Caco-2 (cell line): ENCODE results near the gene MOV10L1. TPM values are rescaled to one million over a fixed set of nuclear protein-coding genes. Genes with fewer than 3 reads are reported as not detected.

Source experiments
- BruUV-seq: library from RNA; stranded (reverse); fragments of 400-500 nt; replicated peaks from 2 replicates; lab custom pipeline; 2021; lab: Mats Ljungman, UMichigan
- CTCF ChIA-PET: fragments of 300-600 bp; sonication (Branson Sonifier 250); formaldehyde crosslinking; loops from one replicate; lab custom pipeline; 2022; ENCODE audit warnings: antibody characterized with exemption; lab: Charles Lee
- POLR2A ChIA-PET: fragments of 300-600 bp; sonication (Branson Sonifier 250); formaldehyde crosslinking; loops from one replicate; lab custom pipeline; 2022; ENCODE audit warnings: antibody characterized with exemption; lab: Charles Lee
- DNase-seq, 2 experiments: peaks; one replicate each; pipeline versions ENCODE4 v3.0.0 to v3.0.0-alpha.2; 2020 to 2022
- H3K27me3 ChIP-seq: replicated peaks from 2 replicates; pipeline ENCODE4 v1.6.0; 2011; ENCODE audit warnings: low read length; ENCODE audit not compliant: control insufficient read depth, insufficient read depth
- H3K36me3 ChIP-seq: 2 replicates; pipeline ENCODE4 v1.5.1; 2011; ENCODE audit warnings: low read length; ENCODE audit not compliant: control insufficient read depth, insufficient read depth
- H3K4me1 ChIP-seq: fragments of 250-450 bp; sonication (Bioruptor Pico); 2 replicates; pipeline ENCODE4 v1.5.1; 2020; ENCODE audit warnings: mild to moderate bottlenecking
- H3K4me3 ChIP-seq: 2 replicates; pipeline ENCODE4 v1.5.1; 2011; ENCODE audit warnings: low read depth, mild to moderate bottlenecking, control low read depth, low read length
- H3K9me3 ChIP-seq: fragments of 250-450 bp; sonication (Bioruptor Pico); 2 replicates; pipeline ENCODE4 v1.5.1; 2020; ENCODE audit warnings: mild to moderate bottlenecking, moderate library complexity
- H3K27ac Mint-ChIP-seq: one replicate; pipeline ENCODE4 v1.8.0; 2022; ENCODE audit warnings: mixed read lengths; ENCODE audit not compliant: unreplicated experiment
- H3K27me3 Mint-ChIP-seq: one replicate; pipeline ENCODE4 v1.8.0; 2022; ENCODE audit warnings: mixed read lengths; ENCODE audit not compliant: insufficient read depth, unreplicated experiment
- H3K36me3 Mint-ChIP-seq: one replicate; pipeline ENCODE4 v1.8.0; 2022; ENCODE audit warnings: mild to moderate bottlenecking, mixed read lengths; ENCODE audit not compliant: insufficient read depth, unreplicated experiment
- H3K4me1 Mint-ChIP-seq: one replicate; pipeline ENCODE4 v1.8.0; 2022; ENCODE audit warnings: low read depth, mixed read lengths; ENCODE audit not compliant: unreplicated experiment
- H3K4me3 Mint-ChIP-seq: one replicate; pipeline ENCODE4 v1.8.0; 2022; ENCODE audit warnings: mild to moderate bottlenecking, moderate library complexity, mixed read lengths; ENCODE audit not compliant: unreplicated experiment
- H3K9me3 Mint-ChIP-seq: one replicate; pipeline ENCODE4 v1.8.0; 2022; ENCODE audit warnings: mixed read lengths; ENCODE audit not compliant: unreplicated experiment
- intact Hi-C: fragments of 100-400 bp; cut with micrococcal nuclease; formaldehyde crosslinking; loops from one replicate; pipeline ENCODE4 v1.10.0; 2022; ENCODE audit not compliant: unreplicated experiment
- total RNA-seq: library from RNA; stranded (reverse); gene quantifications from 2 replicates; pipeline ENCODE4 v1.2.3, GENCODE V29; 2022
- TF ChIP-seq, protein P1 (sequence below), 2 experiments: fragments of 200-600 bp in 1 of 2; IDR thresholded peaks; 1 replicate in 1 of 2; 2 replicates in 1 of 2; pipeline versions ENCODE4 v1.5.1 to v1.8.0; 2011 to 2022; ENCODE audit warnings: antibody characterized with exemption in 1 of 2, control low read depth in 1 of 2, inconsistent platforms in 1 of 2, low read depth in 1 of 2, low read length in 1 of 2, mild to moderate bottlenecking in 1 of 2, moderate library complexity in 1 of 2; ENCODE audit not compliant: insufficient read depth in 1 of 2, severe bottlenecking in 1 of 2, unreplicated experiment in 1 of 2

Gene MOV10L1
- total RNA-seq, 1 experiment from 2014 or later = not detected

DNA sequence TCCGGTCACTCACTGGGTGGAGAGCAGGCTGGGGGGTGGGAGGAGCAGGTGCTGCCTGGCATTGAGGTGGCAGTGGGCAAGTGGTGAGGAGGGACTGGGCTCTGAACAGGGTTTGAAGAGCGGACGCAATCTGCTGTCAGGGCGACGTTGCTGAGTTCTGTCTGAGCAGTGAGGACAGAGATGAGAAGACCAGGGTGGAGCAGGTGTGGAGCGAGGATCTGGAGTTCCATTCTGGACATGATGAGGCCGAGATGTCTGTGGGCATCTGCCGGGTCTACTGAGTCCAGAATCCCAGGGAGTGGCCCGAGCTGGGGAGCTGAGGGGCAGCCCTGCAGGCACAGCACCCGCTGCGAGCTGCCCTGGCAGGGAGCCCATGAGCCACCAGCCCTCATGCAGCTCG, 2.2 kb upstream of the MOV10L1 start:
- H3K27ac Mint-ChIP-seq = no peak overlapping the region
- peaks cover 23% of the 10 kb centered on the region for H3K9me3 Mint-ChIP-seq
- peaks cover 4% of the 10 kb centered on the region for H3K36me3 Mint-ChIP-seq
- TF ChIP-seq, protein P1, sequence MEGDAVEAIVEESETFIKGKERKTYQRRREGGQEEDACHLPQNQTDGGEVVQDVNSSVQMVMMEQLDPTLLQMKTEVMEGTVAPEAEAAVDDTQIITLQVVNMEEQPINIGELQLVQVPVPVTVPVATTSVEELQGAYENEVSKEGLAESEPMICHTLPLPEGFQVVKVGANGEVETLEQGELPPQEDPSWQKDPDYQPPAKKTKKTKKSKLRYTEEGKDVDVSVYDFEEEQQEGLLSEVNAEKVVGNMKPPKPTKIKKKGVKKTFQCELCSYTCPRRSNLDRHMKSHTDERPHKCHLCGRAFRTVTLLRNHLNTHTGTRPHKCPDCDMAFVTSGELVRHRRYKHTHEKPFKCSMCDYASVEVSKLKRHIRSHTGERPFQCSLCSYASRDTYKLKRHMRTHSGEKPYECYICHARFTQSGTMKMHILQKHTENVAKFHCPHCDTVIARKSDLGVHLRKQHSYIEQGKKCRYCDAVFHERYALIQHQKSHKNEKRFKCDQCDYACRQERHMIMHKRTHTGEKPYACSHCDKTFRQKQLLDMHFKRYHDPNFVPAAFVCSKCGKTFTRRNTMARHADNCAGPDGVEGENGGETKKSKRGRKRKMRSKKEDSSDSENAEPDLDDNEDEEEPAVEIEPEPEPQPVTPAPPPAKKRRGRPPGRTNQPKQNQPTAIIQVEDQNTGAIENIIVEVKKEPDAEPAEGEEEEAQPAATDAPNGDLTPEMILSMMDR (IDR thresholded peaks at IDR 0.05; ENCODE audit: insufficient read depth in 1 of 2, low read depth in 1 of 2, low read length in 1 of 2, severe bottlenecking in 1 of 2, unreplicated experiment in 1 of 2) = no peak
- no peaks in the 10 kb centered on the region for H3K27me3 ChIP-seq
- H3K4me3 ChIP-seq = no peak overlapping the region
- ChIA-PET CTCF (no interaction called here), POLR2A (no interaction called here)
- no TSS peak for BruUV-seq
- no peaks in the 10 kb centered on the region for H3K27me3 Mint-ChIP-seq
- no peaks in the 10 kb centered on the region for H3K36me3 ChIP-seq
- no peaks in the 10 kb centered on the region; the same call in 1 of the 2 replicates for H3K9me3 ChIP-seq
- peaks cover 17% of the 10 kb centered on the region for H3K4me1 Mint-ChIP-seq
- no peak overlapping the region for H3K4me3 Mint-ChIP-seq
- DNase-seq = no peak
- intact Hi-C loops = no loop called here
- H3K4me1 ChIP-seq = peaks cover 18% of the 10 kb centered on the region

DNA sequence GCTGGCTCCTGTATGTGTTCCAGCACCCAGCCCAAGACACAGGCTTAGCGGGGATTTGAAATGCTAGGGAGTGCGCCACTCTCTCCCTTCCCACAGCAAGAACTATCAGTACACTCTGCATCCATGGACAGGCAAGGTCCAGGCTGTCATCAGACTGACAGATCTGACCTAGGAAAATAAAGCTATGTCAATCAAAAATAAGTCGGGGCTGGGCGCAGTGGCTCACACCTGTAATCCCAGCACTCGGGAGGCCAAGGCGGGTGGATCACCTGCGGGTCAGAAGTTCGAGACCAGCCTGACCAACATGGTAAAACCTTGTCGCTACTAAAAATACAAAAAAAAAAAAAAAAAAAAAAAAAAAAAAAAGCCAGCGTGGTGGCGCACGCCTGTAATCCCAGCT, 1.7 kb upstream of the MOV10L1 start:
- H3K36me3 ChIP-seq = no peaks in the 10 kb centered on the region

DNA sequence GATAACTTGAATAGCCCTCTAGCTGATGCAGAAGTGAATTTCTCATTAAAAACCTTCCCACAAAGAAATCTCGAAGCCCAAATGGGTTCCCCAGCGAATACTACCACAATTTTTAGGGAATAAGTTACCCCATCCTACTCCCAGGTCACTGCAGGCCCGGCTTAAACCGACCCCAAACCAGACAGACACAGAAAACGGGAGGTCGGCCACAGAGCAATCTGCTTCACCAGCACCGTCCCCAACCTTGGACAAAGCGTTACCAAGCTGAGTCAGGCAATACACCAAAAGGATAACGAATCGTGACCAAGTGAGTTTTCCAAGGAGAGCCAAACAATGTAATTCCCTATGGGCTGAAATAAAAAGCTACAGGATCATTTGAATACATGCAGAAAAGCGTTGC, 575 bp upstream of the MOV10L1 start:
- ChIA-PET POLR2A (no interaction called here), CTCF (no interaction called here)
- Histone ChIP-seq H3K4me1 (peaks cover 4% of the 10 kb centered on the region; the same call in 1 of the 2 replicates), H3K4me3 (no peak overlapping the region), H3K27me3 (no peaks in the 10 kb centered on the region), H3K9me3 (no peaks in the 10 kb centered on the region; the same call in 1 of the 2 replicates), H3K36me3 (no peaks in the 10 kb centered on the region)
- peaks cover 9% of the 10 kb centered on the region for H3K4me1 Mint-ChIP-seq
- no peak overlapping the region for H3K27ac Mint-ChIP-seq
- no TSS peak for BruUV-seq
- H3K27me3 Mint-ChIP-seq = no peaks in the 10 kb centered on the region
- TF ChIP-seq, protein P1 (IDR thresholded peaks at IDR 0.05; ENCODE audit: insufficient read depth in 1 of 2, low read depth in 1 of 2, low read length in 1 of 2, severe bottlenecking in 1 of 2, unreplicated experiment in 1 of 2) = no peak
- peaks cover 23% of the 10 kb centered on the region for H3K9me3 Mint-ChIP-seq
- peaks cover 4% of the 10 kb centered on the region for H3K36me3 Mint-ChIP-seq
- H3K4me3 Mint-ChIP-seq = no peak overlapping the region
- DNase-seq = no peak
- intact Hi-C loops = no loop called here

More for the DNA sequence above, 1.7 kb upstream of the MOV10L1 start:
- intact Hi-C loops = no loop called here
- Histone ChIP-seq H3K4me3 (no peak overlapping the region), H3K27me3 (no peaks in the 10 kb centered on the region), H3K9me3 (no peaks in the 10 kb centered on the region; the same call in 1 of the 2 replicates), H3K4me1 (peaks cover 14% of the 10 kb centered on the region)
- POLR2A ChIA-PET = no interaction called here
- Mint-ChIP-seq H3K27ac (no peak overlapping the region), H3K36me3 (peaks cover 4% of the 10 kb centered on the region), H3K27me3 (no peaks in the 10 kb centered on the region), H3K4me1 (peaks cover 13% of the 10 kb centered on the region), H3K4me3 (no peak overlapping the region), H3K9me3 (peaks cover 23% of the 10 kb centered on the region)
- DNase-seq = no peak
- CTCF ChIA-PET = no interaction called here
- TF ChIP-seq, protein P1 (IDR thresholded peaks at IDR 0.05; ENCODE audit: insufficient read depth in 1 of 2, low read depth in 1 of 2, low read length in 1 of 2, severe bottlenecking in 1 of 2, unreplicated experiment in 1 of 2) = no peak
- no TSS peak for BruUV-seq
